HepG2 (cell line): ENCODE measurements around the gene ICAM3. TPM values are rescaled to one million over a fixed set of nuclear protein-coding genes. Genes with fewer than 3 reads are reported as not detected.

Experiments used
- AFF4 ChIP-seq: sonication (generic); formaldehyde crosslinking; IDR thresholded peaks from 2 replicates; pipeline ENCODE4 v1.4.0; 2020; ENCODE audit warnings: missing genetic modification reagents
- AKNA ChIP-seq: sonication (generic); formaldehyde crosslinking; IDR thresholded peaks from 2 replicates; pipeline ENCODE4 v1.4.0; 2020; ENCODE audit warnings: missing genetic modification reagents, borderline replicate concordance
- KDM5A ChIP-seq: fragments of 200-600 bp; sonication (generic); IDR thresholded peaks from 2 replicates; pipeline ENCODE4 v1.7.0; 2018; ENCODE audit warnings: antibody characterized with exemption, mild to moderate bottlenecking, low read length, borderline replicate concordance
- MAX ChIP-seq: IDR thresholded peaks from 2 replicates; pipeline ENCODE4 v1.6.1; 2012; ENCODE audit warnings: inconsistent platforms
- MZF1 ChIP-seq: sonication (generic); formaldehyde crosslinking; IDR thresholded peaks from 2 replicates; pipeline ENCODE4 v1.8.1; 2023; ENCODE audit warnings: mild to moderate bottlenecking, missing genetic modification reagents, borderline replicate concordance
- NR3C1 ChIP-seq: sonication (generic); formaldehyde crosslinking; IDR thresholded peaks from 2 replicates; pipeline ENCODE4 v1.4.0; 2020; ENCODE audit warnings: missing genetic modification reagents
- PHF21A ChIP-seq: sonication (generic); formaldehyde crosslinking; IDR thresholded peaks from 2 replicates; pipeline ENCODE4 v1.5.0; 2020; ENCODE audit warnings: mild to moderate bottlenecking, missing genetic modification reagents
- POLR2A ChIP-seq, 2 experiments: IDR thresholded peaks; 2 replicates each; pipeline ENCODE4 v1.6.1; 2011; ENCODE audit warnings: low read depth in 2 of 2, low read length in 2 of 2, mild to moderate bottlenecking in 1 of 2, moderate library complexity in 1 of 2; ENCODE audit not compliant: insufficient read depth in 1 of 2
- PRDM15 ChIP-seq: sonication (generic); formaldehyde crosslinking; IDR thresholded peaks from 2 replicates; pipeline ENCODE4 v1.4.0; 2020; ENCODE audit warnings: missing genetic modification reagents
- RORA ChIP-seq: sonication (generic); formaldehyde crosslinking; IDR thresholded peaks from 2 replicates; pipeline ENCODE4 v1.5.0; 2020; ENCODE audit warnings: mild to moderate bottlenecking, missing genetic modification reagents, moderate library complexity
- SP4 ChIP-seq: sonication (generic); formaldehyde crosslinking; IDR thresholded peaks from 2 replicates; pipeline ENCODE4 v1.8.1; 2023; ENCODE audit warnings: mild to moderate bottlenecking, missing genetic modification reagents
- TEAD3 ChIP-seq: optimal IDR thresholded peaks from 2 replicates; pipeline ENCODE3; 2016; ENCODE audit warnings: borderline replicate concordance
- XRCC5 ChIP-seq: fragments of 200-400 bp; formaldehyde crosslinking; optimal IDR thresholded peaks from 2 replicates; pipeline ENCODE3; 2017; ENCODE audit warnings: mild to moderate bottlenecking, low read length
- ZNF343 ChIP-seq: sonication (generic); formaldehyde crosslinking; IDR thresholded peaks from 2 replicates; pipeline ENCODE4 v1.4.0; 2020; ENCODE audit warnings: mild to moderate bottlenecking, missing genetic modification reagents
- ZNF546 ChIP-seq: sonication (generic); formaldehyde crosslinking; conservative IDR thresholded peaks from 2 replicates; pipeline ENCODE4 v1.8.1; 2023; ENCODE audit warnings: mild to moderate bottlenecking, missing genetic modification reagents
- ZNF720 ChIP-seq: sonication (generic); formaldehyde crosslinking; IDR thresholded peaks from 2 replicates; pipeline ENCODE4 v1.4.0; 2020; ENCODE audit warnings: missing genetic modification reagents
- ZSCAN25 ChIP-seq: sonication (generic); formaldehyde crosslinking; IDR thresholded peaks from 2 replicates; pipeline ENCODE4 v1.8.0; 2022; ENCODE audit warnings: mild to moderate bottlenecking, missing genetic modification reagents
- polyA plus RNA-seq, 8 experiments: library from polyadenylated mRNA; depleted of rRNA in 3 of 8; stranded (reverse) in 7 of 8; unstranded in 1 of 8; fragments of >200 nt; fragmentation: Illumina TruSeq in 4 of 8; extraction: Trizol in 4 of 8; gene quantifications; 2 replicates each; pipeline versions ENCODE4 v1.2.1 to v1.2.3, GENCODE V29; 2011 to 2016; ENCODE audit warnings: low read depth in 4 of 8, missing spikeins in 1 of 8, mixed read lengths in 1 of 8; ENCODE audit not compliant: insufficient read depth in 1 of 8
- total RNA-seq, 5 experiments: library from RNA; depleted of rRNA; stranded (reverse); fragments of >200 nt; fragmentation: Illumina TruSeq; extraction: Trizol; gene quantifications; 2 replicates each; pipeline ENCODE4 v1.2.3, GENCODE V29; 2016; ENCODE audit warnings: low read depth in 1 of 5

ICAM3 gene
- total and polyA plus RNA-seq, 2 of the 13 experiments (the other 11 are each of a cell fraction or from before 2014, with no cell fraction given), result 14.1 to 21.0 TPM

GRCh38 chr19:10286803-10287737 lies 52.4 kb downstream of the ICAM3 start, which contains the start of gene ICAM4 (continued):
- no peak for TF ChIP-seq AKNA (CRISPR knock-in tag)
- peak; percentile 19 for TF ChIP-seq TEAD3 (CRISPR knock-in tag)
- peak in 1 of 2 experiments; percentile 15; a peak in 1 of 4 replicates for TF ChIP-seq POLR2A (IDR thresholded peaks at IDR 0.05; ENCODE audit: insufficient read depth in 1 of 2, low read depth in 2 of 2, low read length in 2 of 2)
- TF ChIP-seq KDM5A, result no peak
- TF ChIP-seq AFF4 (CRISPR knock-in tag), result no peak
- TF ChIP-seq XRCC5, result no peak
- peak; percentile 65; the same call in 1 of the 2 replicates for TF ChIP-seq PHF21A
- TF ChIP-seq MAX, result peak; percentile 76
- TF ChIP-seq MZF1 (CRISPR knock-in tag), result no peak
- no peak for TF ChIP-seq SP4
- TF ChIP-seq PRDM15 (CRISPR knock-in tag), result no peak; the same call in 1 of the 2 replicates
- TF ChIP-seq ZSCAN25 (CRISPR knock-in tag), result no peak
- TF ChIP-seq ZNF343 (CRISPR knock-in tag), result no peak
- TF ChIP-seq RORA (CRISPR knock-in tag), result no peak
- no peak for TF ChIP-seq ZNF546 (CRISPR knock-in tag)
- TF ChIP-seq NR3C1 (CRISPR knock-in tag), result no peak
- TF ChIP-seq ZNF720, result no peak
